Measurements from ENCODE around the gene PHKB.

PHKB gene

GRCh38 chr16:47574091-47575054 lies 113.2 kb downstream of the PHKB start:
- no peak for DNase-seq

- no peak for DNase-seq
Observed at GRCh38 chr16:47577029-47577428, 115.9 kb downstream of the PHKB start.

- no peak for DNase-seq
Observed at GRCh38 chr16:47578033-47578432, 116.9 kb downstream of the PHKB start.

- DNase-seq, result no peak
Observed at GRCh38 chr16:47578573-47578972, 117.4 kb downstream of the PHKB start.

GRCh38 chr16:47581114-47581513 lies 120.0 kb downstream of the PHKB start:
- DNase-seq, result no peak

GRCh38 chr16:47584464-47585225 lies 123.5 kb downstream of the PHKB start:
- DNase-seq, result no peak

GRCh38 chr16:47586121-47586520 lies 125.0 kb downstream of the PHKB start:
- no peak for DNase-seq

GRCh38 chr16:47590472-47590871 lies 129.3 kb downstream of the PHKB start:
- DNase-seq, result no peak

GRCh38 chr16:47592232-47592631 lies 131.1 kb downstream of the PHKB start:
- DNase-seq, result no peak

- DNase-seq, result no peak
Observed at GRCh38 chr16:47599512-47599911, 138.4 kb downstream of the PHKB start.

GRCh38 chr16:47600376-47600775 lies 139.2 kb downstream of the PHKB start:
- no peak for DNase-seq

- no peak for DNase-seq
Observed at GRCh38 chr16:47604306-47604705, 143.2 kb downstream of the PHKB start.

- no peak for DNase-seq
Observed at GRCh38 chr16:47611042-47611441, 149.9 kb downstream of the PHKB start.

- DNase-seq, result no peak
Observed at GRCh38 chr16:47611848-47612493, 150.8 kb downstream of the PHKB start.

- no peak for DNase-seq
Observed at GRCh38 chr16:47612711-47613110, 151.6 kb downstream of the PHKB start.

- no peak for DNase-seq
Observed at GRCh38 chr16:47613251-47613650, 152.1 kb downstream of the PHKB start.

GRCh38 chr16:47617732-47618131 lies 156.6 kb downstream of the PHKB start:
- no peak for DNase-seq

- no peak for DNase-seq
Observed at GRCh38 chr16:47622451-47623176, 161.5 kb downstream of the PHKB start.

- no peak for DNase-seq
Observed at GRCh38 chr16:47624563-47624962, 163.4 kb downstream of the PHKB start.

GRCh38 chr16:47625115-47625567 lies 164.0 kb downstream of the PHKB start:
- DNase-seq, result no peak

- no peak for DNase-seq
Observed at GRCh38 chr16:47626246-47626645, 165.1 kb downstream of the PHKB start.

GRCh38 chr16:47627085-47627639 lies 166.0 kb downstream of the PHKB start:
- DNase-seq, result no peak
